Measurements from ENCODE around the gene SHISA5.
A peak's percentile ranks its signal among the peaks of the same experiment; 100 is the strongest.

Gene SHISA5, protein sequence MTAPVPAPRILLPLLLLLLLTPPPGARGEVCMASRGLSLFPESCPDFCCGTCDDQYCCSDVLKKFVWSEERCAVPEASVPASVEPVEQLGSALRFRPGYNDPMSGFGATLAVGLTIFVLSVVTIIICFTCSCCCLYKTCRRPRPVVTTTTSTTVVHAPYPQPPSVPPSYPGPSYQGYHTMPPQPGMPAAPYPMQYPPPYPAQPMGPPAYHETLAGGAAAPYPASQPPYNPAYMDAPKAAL

DNA sequence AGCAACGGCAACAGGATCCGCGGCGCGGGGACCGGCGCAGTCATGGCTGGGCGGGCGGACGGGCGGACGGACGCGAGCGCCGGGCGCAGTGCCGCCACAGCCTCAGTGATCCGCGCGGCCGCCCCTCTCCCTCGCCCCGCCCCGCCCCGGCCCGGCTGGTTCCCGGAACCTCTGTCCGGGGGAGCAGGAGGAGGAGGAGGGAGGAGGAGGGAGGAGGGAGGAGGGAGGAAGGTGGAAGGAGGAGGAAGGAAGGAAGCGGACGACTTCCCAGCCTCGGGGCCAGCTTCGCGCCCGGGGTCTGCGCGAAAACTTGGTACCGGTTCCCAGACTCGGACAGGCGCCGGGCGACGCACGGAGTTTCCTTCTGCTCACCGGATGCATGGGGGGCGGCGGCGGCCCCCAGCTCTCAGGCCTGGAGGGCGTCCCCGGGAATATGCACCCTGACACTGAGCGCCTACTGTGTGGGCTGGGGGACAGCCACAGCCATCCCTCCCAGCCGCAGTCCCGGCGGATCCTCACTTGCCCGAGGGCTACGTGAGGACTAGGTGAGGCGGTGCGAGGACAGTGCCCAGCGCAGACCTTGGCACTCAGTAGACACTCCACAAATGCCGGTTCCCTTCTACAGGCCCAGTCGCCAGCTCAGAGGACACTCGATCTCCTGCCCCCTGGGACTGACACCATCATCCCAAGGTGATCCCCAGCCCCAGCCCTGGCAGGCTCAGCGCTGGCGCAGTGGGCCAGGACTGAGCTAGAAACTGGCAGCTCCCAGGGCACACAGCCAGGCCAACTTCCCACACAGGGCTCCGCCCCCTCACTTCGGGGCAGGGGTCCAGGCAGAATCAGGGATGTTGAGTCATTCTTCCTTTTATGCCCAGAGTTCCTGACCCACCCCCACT is at the start of gene SHISA5:
Gene SHISA5 (minus strand): TSS at position 124 of the 896 bp plus-strand sequence. CDS start 80 bp downstream, at position 44.
- TF ChIP-seq, protein P1, sequence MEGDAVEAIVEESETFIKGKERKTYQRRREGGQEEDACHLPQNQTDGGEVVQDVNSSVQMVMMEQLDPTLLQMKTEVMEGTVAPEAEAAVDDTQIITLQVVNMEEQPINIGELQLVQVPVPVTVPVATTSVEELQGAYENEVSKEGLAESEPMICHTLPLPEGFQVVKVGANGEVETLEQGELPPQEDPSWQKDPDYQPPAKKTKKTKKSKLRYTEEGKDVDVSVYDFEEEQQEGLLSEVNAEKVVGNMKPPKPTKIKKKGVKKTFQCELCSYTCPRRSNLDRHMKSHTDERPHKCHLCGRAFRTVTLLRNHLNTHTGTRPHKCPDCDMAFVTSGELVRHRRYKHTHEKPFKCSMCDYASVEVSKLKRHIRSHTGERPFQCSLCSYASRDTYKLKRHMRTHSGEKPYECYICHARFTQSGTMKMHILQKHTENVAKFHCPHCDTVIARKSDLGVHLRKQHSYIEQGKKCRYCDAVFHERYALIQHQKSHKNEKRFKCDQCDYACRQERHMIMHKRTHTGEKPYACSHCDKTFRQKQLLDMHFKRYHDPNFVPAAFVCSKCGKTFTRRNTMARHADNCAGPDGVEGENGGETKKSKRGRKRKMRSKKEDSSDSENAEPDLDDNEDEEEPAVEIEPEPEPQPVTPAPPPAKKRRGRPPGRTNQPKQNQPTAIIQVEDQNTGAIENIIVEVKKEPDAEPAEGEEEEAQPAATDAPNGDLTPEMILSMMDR (IDR thresholded peaks at IDR 0.05): no peak

DNA sequence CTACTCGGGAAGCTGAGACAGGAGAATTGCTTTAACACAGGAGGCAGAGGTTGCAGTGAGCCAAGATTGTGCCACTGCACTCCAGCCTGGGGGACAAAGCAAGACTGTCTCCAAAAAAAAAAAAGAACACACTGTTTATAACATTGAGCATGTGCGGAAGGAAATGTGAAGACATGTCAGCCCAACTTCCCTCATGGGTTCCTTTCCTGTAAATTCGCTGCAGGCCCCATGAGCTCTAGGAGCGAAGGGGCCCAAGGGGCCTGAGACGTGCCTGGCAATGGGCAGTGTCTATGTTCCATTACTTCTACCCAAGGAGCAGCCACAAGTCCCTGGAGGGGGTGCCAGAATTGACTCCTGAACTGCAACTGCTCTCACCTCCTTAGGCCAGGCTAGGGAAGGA is 49.4 kb upstream of the SHISA5 start:
- TF ChIP-seq, protein P1 (IDR thresholded peaks at IDR 0.05): no peak

DNA sequence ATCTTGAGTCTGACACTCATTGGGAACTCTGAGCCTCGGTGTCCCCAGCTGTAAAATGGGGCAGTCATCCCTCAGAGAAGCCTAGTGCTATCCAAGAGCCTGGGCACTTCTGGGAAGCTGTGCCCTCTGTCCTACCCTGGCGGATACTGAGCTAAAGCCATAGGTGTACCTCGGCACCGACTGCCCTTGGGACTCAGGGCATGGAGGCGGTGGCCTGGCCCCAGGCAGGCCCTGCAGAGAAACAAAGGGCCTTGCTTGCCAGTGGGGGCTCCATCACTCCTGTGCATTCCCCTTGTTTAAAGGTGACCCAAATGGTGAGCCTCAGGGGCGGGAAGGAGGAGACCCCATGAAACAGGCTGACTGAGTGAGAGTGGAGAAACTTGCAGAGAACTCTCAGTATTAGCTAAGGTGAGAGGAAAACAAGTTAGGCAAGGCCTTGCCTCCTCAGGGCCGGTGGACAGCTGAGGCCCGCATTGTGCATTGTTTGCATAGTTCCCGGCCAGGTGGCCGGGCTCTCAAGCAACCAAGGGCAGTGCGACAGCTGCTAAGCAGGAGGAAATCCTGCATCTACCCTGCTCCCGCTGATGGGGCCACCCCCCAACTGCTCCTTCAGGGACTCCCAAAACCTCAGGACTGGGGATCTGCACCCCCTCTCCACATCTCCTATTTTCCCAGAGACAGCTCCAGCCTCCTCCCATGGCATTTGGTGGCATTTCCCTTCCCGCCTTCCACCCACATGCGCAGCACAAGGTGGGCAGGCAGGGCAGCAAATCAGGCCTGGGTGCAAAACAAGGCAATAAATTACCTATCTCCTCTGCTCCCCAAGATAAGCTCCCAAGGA is 48.4 kb upstream of the SHISA5 start:
- TF ChIP-seq, protein P1 (IDR thresholded peaks at IDR 0.05): no peak

DNA sequence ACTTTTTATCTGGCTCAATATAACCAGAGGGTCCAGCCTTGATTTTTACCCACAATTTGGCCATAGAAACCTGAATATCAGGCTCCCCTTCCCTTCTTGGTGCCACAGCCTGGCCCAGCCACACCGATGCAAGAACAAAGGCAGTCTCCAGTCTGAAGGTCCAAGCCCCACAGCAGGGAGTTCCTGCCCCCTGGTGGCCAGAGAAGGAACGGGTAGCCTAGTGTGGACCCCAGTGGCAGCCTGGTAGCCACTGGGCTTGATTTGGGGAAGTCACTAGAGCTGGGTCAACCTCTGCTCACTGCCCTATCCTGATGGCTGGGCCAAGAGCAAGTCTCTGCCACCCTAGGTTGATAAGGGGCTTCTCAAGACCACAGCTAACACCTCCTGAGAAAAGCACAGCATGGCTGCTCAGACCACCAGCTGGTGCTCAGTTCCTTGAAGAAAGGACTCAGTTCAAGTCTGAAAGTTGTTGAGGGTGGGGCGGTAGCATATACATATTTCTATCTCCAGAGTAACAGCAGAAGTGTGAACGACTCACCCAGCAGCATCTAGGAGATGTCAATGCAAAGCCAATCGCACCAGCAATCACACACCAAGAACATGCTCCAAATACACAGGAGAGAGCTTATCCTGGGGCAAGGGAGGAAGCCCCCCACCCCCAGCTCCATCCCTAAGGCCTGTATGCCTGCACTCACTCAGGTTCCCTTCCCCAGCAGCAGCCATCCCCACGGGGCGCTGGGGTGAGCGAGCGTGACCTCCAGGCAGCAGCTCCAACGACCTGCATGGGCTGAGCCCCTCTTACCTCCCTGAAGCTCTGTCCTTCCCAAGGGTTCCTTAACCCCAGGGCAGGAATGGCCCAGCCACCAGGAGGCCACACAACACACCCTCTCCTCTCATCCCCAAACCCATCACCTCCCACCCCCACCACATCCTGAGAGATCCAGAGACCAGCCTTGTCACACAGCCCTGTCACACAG is 45.0 kb upstream of the SHISA5 start:
- TF ChIP-seq, protein P1 (IDR thresholded peaks at IDR 0.05): peak; percentile 95

DNA sequence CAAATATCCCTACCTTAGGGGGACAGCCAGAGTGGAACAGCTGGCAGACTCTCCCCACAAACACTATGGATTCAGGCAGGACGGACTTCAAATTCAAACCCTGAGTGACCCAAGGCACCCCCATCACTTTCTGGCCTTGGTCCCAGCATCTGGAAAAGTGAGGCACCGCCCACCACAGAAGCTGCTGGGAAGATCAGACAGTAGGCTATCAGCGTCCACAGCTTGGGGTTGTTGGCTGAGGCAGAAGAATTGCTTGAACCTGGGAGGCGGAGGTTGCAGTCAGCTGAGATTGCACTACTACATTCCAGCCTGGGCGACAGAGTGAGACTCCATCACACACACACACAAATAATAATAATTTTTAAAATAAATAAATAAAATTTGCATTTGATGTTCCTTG is 44.2 kb upstream of the SHISA5 start:
- TF ChIP-seq, protein P1 (IDR thresholded peaks at IDR 0.05): no peak

DNA sequence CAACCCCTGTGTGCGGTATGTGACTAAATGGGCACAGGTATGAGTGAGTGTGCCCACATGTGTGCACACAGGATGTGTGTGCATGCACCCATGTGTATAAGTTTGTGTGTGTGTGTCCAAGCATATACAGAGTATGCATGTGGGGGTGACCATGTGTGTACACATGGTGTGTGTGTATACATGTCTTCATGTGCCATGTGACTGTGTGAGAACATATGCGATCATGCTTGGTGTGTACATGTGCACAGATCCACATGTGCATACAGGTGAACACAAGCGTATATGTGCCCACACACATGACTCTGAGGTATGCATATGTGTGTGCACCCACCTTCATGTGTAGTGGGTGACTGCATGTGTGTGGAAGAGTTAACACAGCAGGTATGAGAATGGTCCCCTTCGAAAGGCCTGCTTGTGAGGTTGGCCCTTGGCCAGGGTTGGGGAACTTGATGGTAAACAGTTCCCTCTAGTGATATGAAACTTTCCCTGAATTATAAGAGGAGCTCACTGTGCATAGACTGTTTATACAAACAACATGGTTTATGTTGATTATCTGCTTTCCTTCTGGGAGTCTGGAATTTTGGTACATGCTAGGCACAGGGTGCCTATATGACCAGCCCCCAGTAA is 42.3 kb upstream of the SHISA5 start:
- TF ChIP-seq, protein P1 (IDR thresholded peaks at IDR 0.05): no peak

Measured in LNCAP (cell line).